AG04450 (cell line): ENCODE results near the gene MDK. TPM values are rescaled to one million over a fixed set of nuclear protein-coding genes. Genes with fewer than 3 reads are reported as not detected.

Experiments
- CTCF ChIA-PET: fragments of 300-600, 350-600 bp; formaldehyde crosslinking; extraction: SDS; loops from one replicate; lab custom pipeline; 2022; ENCODE audit warnings: antibody characterized with exemption, inconsistent platforms; lab: Charles Lee
- POLR2A ChIA-PET: fragments of 350-600 bp; formaldehyde crosslinking; extraction: SDS; loops from one replicate; lab custom pipeline; 2021; ENCODE audit warnings: antibody characterized with exemption, inconsistent platforms; lab: Yijun Ruan, JAX
- DNase-seq: peaks from one replicate; pipeline ENCODE4 v3.0.0-alpha.2; 2011; ENCODE audit warnings: low read depth, low spot score
- H3K27ac ChIP-seq: one replicate; pipeline ENCODE4 v1.5.1; 2012; ENCODE audit warnings: low read depth, low read length, control low read depth
- H3K27me3 ChIP-seq: one replicate; pipeline ENCODE4 v1.6.0; 2012; ENCODE audit warnings: low read length; ENCODE audit not compliant: control insufficient read depth, insufficient read depth
- H3K4me3 ChIP-seq: 2 replicates; pipeline ENCODE4 v1.5.1; 2011; ENCODE audit warnings: mild to moderate bottlenecking, low read depth, low read length, control low read depth
- H3K9me3 ChIP-seq: 2 replicates; pipeline ENCODE4 v1.5.1; 2012; ENCODE audit warnings: low read length; ENCODE audit not compliant: control insufficient read depth, insufficient read depth
- polyA plus RNA-seq: library from polyadenylated mRNA; depleted of rRNA; stranded (reverse); fragments of >200 nt; gene quantifications from 2 replicates; pipeline ENCODE4 v1.2.3, GENCODE V29; 2011
- TF ChIP-seq, protein P1 (sequence below): IDR thresholded peaks from 2 replicates; pipeline ENCODE4 v1.5.1; 2011; ENCODE audit warnings: low read depth, low read length, control low read depth, inconsistent platforms

Gene MDK
- polyA plus RNA-seq, 1 experiment: 445 TPM

DNA sequence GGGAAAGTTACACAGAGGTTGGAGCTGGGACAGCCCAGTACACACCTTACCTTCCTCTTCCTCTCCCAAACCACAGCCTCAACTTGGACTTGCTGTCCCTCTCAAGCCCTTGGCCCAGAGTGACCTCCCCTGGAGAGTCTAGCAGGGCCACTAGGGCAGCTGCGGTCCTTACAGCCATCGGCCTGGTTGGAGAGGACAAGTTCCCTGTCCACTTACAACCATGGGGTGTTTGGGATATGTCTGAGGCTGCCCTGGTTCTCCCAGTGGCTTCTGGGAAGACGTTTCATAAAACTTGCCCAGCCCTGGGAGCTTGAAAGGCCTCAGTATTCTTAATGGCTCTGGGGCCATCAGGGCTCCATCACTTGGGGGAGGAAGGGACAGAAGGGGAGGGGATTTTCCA lies 47.3 kb upstream of the MDK start:
- no peak for DNase-seq
- peaks cover 48% of the 10 kb centered on the region for H3K27me3 ChIP-seq
- H3K27ac ChIP-seq: no peak overlapping the region
- no peak overlapping the region for H3K4me3 ChIP-seq
- CTCF ChIA-PET: no interaction called here
- TF ChIP-seq, protein P1, sequence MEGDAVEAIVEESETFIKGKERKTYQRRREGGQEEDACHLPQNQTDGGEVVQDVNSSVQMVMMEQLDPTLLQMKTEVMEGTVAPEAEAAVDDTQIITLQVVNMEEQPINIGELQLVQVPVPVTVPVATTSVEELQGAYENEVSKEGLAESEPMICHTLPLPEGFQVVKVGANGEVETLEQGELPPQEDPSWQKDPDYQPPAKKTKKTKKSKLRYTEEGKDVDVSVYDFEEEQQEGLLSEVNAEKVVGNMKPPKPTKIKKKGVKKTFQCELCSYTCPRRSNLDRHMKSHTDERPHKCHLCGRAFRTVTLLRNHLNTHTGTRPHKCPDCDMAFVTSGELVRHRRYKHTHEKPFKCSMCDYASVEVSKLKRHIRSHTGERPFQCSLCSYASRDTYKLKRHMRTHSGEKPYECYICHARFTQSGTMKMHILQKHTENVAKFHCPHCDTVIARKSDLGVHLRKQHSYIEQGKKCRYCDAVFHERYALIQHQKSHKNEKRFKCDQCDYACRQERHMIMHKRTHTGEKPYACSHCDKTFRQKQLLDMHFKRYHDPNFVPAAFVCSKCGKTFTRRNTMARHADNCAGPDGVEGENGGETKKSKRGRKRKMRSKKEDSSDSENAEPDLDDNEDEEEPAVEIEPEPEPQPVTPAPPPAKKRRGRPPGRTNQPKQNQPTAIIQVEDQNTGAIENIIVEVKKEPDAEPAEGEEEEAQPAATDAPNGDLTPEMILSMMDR: no peak
- POLR2A ChIA-PET: no interaction called here
- no peaks in the 10 kb centered on the region; the same call in 1 of the 2 replicates for H3K9me3 ChIP-seq

DNA sequence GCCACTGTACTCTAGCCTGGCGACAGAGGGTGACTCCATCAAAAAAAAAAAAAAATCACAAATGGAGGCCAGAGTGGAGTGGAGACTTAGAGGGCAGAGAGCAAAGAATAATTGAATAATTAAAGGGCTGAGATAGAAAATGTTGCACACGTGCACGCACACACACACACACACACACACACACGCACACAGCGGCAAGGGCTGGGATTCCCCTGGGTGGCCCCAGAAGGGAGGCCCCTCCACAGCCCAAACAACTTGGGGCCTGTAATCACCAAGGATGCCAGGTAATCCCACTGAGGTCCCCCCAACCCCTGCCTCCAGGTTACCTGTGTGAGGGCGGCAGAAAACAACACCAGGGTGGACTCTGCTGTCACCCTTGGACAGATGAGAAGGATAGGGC lies 46.2 kb upstream of the MDK start:
- DNase-seq: no peak
- no peak overlapping the region for H3K4me3 ChIP-seq
- ChIA-PET POLR2A (interaction anchor here (0.5 kb wide), 1 partner anchor 41 kb away, joined by 3 read pairs; no protein-coding TSS in a partner anchor), CTCF (interaction anchor here (0.5 kb wide), 1 partner anchor 127 kb away, joined by 4 read pairs; no protein-coding TSS in a partner anchor)
- H3K27me3 ChIP-seq: peaks cover 42% of the 10 kb centered on the region
- TF ChIP-seq, protein P1: no peak
- no peak overlapping the region for H3K27ac ChIP-seq
- H3K9me3 ChIP-seq: no peaks in the 10 kb centered on the region; the same call in 1 of the 2 replicates

DNA sequence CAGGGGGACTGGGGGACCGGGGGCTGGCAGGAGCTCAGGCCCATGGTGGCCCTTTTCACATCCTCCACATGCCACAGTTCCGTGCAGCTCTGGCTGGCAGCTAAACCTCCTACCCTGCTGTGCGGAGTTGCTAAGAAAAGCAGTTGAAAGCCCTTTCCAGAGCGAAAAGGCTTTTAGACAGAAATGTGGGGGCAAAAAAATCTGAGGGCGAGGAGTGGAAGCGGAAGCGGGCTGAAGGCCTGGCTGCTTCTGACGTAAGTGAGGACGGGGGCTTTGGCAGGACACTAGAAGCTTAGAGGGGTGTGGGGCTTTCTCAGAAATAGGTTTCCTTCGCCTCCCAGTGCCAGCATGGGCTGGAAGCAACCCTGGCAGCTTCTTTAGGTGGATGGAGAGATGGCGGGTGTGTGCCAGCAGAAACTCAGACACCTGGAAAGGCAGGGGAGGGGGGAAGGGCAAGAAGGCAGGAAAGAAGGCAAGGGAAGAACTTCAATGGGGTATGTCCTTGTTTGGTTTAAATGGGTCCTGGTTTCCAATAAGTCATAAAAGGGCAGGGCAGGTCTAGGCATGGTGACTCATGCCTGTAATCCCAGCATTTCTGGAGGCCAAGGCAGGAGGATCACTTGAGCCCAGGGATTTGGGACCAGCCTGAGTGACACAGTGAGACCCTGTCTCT lies 45.4 kb upstream of the MDK start:
- TF ChIP-seq, protein P1: no peak
- Histone ChIP-seq H3K27me3 (peaks cover 35% of the 10 kb centered on the region), H3K27ac (no peak overlapping the region), H3K4me3 (no peak overlapping the region), H3K9me3 (no peaks in the 10 kb centered on the region; the same call in 1 of the 2 replicates)
- ChIA-PET POLR2A (interaction anchor here (0.5 kb wide), 1 partner anchor 42 kb away, joined by 3 read pairs; no protein-coding TSS in a partner anchor), CTCF (no interaction called here)
- DNase-seq: no peak

DNA sequence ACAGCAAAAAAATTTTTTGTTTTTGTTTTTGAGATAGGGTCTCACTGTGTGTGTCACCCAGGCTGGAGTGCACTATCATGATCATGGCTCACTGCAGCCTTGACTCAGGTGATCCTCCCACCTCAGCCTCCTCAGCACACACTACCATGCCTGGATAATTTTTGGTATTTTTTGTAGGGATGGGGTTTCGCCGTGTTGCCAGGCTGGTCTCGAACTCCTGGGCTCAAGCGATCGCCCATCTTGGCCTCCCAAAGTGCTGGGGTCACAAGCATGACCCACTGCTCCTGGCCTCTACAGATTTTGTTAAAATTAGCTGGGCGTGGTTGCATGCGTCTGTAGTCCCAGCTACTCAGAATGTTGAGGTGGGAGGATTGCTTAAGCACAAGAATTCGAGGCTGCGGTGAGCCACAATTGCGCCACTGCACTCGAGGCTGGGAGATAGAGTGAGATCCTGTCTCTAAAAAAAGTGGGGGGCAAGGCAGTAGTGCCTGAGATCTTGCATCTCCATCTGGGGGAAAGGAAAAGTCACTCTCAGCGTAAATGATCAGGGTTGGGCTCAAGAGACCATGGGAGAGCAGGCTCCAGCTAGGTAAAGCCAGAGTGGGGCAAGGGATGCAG lies 44.8 kb upstream of the MDK start:
- POLR2A ChIA-PET: no interaction called here
- Histone ChIP-seq H3K27me3 (peaks cover 32% of the 10 kb centered on the region), H3K4me3 (no peak overlapping the region), H3K27ac (no peak overlapping the region), H3K9me3 (no peaks in the 10 kb centered on the region; the same call in 1 of the 2 replicates)
- CTCF ChIA-PET: no interaction called here
- no peak for DNase-seq
- TF ChIP-seq, protein P1: no peak
